GM12891 (cell line): Measurements from ENCODE around the gene TSHZ2.

Experiments
- POLR2A ChIP-seq: IDR thresholded peaks from 2 replicates; pipeline ENCODE4 v1.6.1; 2011; ENCODE audit warnings: low read depth, low read length, control low read depth
- POLR2AphosphoS5 ChIP-seq: IDR thresholded peaks from 2 replicates; pipeline ENCODE4 v1.6.1; 2011; ENCODE audit warnings: low read depth, low read length, control low read depth
- TAF1 ChIP-seq: IDR thresholded peaks from 2 replicates; pipeline ENCODE4 v1.6.1; 2011; ENCODE audit warnings: low read depth, low read length, control low read depth

DNA sequence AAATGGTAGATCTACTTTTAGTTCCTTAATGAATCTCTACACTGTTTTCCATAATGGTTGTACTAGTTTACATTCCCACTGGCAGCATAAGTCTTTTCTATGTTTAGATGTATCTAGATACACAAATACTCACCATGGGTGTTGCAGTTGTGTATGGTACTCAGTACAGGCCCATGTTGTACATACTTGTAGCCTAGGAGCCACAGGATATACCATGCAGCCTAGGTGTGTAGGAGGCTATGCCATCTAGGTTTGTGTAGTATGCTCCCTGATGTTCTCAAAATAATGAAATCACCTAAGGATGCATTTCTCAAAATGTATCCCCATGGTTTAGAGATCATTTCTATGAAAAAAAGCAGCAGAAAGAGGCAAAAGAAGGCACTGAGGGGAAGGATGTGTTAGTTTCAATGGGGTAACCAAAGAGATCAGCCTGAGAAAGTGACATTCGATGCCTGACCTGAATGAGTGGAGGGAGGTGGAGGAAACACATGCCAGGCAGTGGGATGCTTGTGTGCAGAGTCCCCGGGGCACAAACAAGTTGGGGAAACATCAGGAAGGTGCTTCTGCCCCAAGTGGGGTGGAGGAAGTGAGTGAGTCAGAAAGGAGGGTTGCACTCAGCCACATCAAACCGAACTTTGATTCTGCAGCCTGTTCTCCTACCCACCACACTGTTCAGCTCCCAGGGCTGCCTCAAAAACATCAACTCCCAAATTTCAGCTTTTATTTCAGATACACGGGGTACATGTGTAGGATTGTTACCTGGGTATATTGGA, 430.3 kb downstream of the TSHZ2 start:
- TF ChIP-seq POLR2AphosphoS5 = no peak
- TF ChIP-seq POLR2A = no peak
- no peak for TF ChIP-seq TAF1
